Loucy (cell line): Measurements from ENCODE around the gene FAM3B.

Experiments
- EZH2phosphoT487 ChIP-seq: fragments of 200-600 bp; IDR thresholded peaks from 2 replicates; pipeline ENCODE4 v1.6.1; 2018; ENCODE audit warnings: antibody characterized with exemption, mild to moderate bottlenecking, moderate library complexity, borderline replicate concordance
- TF ChIP-seq, protein P1 (sequence below): fragments of 200-600 bp; sonication (generic); conservative IDR thresholded peaks from 2 replicates; pipeline ENCODE4 v1.5.1; 2014; ENCODE audit warnings: mild to moderate bottlenecking, antibody characterized with exemption, low read length

DNA sequence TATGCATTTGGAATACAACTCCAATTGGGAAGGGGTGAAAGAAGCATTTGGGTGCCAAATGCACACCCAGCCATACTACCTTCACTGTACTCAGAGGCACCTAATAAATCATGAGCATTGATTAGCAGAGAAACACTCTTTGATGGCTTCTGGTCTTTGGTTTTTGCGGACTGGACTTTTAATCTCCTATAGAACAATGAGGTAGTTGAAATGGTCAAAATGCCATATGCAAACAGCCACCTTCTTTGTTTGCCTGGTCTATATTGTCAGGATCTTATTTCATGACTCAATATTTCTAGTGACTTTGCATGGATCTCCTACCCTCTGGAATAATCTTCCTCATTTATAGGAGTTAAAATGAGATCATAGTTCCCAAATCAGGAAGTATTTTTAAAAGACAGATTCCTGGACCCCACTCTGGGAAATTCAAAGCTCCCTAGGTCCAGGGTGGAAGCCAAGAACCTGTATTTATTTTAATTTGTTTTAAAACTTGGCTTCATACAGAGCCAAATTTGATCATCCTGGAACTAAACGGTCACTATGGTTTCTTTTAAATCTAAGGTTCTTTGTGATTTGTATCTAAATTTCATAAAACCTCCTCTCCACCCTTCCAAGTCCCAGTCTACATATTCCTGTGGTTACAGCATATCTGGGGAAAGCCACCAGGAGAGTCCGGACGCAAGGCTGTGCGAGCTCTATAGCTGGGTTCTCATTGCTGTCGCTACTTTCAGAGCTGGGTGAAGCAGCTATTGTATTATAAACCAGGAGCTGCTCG lies 8.7 kb downstream of the FAM3B start:
- TF ChIP-seq, protein P1, sequence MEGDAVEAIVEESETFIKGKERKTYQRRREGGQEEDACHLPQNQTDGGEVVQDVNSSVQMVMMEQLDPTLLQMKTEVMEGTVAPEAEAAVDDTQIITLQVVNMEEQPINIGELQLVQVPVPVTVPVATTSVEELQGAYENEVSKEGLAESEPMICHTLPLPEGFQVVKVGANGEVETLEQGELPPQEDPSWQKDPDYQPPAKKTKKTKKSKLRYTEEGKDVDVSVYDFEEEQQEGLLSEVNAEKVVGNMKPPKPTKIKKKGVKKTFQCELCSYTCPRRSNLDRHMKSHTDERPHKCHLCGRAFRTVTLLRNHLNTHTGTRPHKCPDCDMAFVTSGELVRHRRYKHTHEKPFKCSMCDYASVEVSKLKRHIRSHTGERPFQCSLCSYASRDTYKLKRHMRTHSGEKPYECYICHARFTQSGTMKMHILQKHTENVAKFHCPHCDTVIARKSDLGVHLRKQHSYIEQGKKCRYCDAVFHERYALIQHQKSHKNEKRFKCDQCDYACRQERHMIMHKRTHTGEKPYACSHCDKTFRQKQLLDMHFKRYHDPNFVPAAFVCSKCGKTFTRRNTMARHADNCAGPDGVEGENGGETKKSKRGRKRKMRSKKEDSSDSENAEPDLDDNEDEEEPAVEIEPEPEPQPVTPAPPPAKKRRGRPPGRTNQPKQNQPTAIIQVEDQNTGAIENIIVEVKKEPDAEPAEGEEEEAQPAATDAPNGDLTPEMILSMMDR: no peak
- no peak for TF ChIP-seq EZH2phosphoT487
